Neuronal stem cell (in vitro differentiated cells): ENCODE measurements around the gene APOB.

Experiments
- DNase-seq: peaks from one replicate; pipeline ENCODE4 v3.0.0-alpha.2; 2013; ENCODE audit warnings: low spot score
- H2AFZ ChIP-seq: one replicate; pipeline ENCODE4 v1.6.1; 2013; ENCODE audit warnings: mild to moderate bottlenecking, low read length, inconsistent platforms
- H2AK5ac ChIP-seq: 2 replicates; pipeline ENCODE4 v1.6.1; 2013; ENCODE audit warnings: low read depth, mild to moderate bottlenecking, inconsistent platforms, low read length, moderate library complexity, mixed read lengths
- H2BK120ac ChIP-seq: 2 replicates; pipeline ENCODE4 v1.6.1; 2013; ENCODE audit warnings: low read depth, mild to moderate bottlenecking, inconsistent platforms, low read length, moderate library complexity, mixed read lengths
- H2BK12ac ChIP-seq: one replicate; pipeline ENCODE4 v1.6.1; 2013; ENCODE audit warnings: low read length, inconsistent platforms
- H2BK15ac ChIP-seq: 2 replicates; pipeline ENCODE4 v1.6.1; 2013; ENCODE audit warnings: mild to moderate bottlenecking, low read length, inconsistent platforms, mixed read lengths
- H2BK5ac ChIP-seq: one replicate; pipeline ENCODE4 v1.6.1; 2013; ENCODE audit warnings: inconsistent platforms, mild to moderate bottlenecking, low read length, moderate library complexity
- H3K14ac ChIP-seq: one replicate; pipeline ENCODE4 v1.6.1; 2013; ENCODE audit warnings: low read length, inconsistent platforms
- H3K18ac ChIP-seq: 2 replicates; pipeline ENCODE4 v1.6.1; 2013; ENCODE audit warnings: low read length, inconsistent platforms
- H3K23ac ChIP-seq: 2 replicates; pipeline ENCODE4 v1.6.1; 2013; ENCODE audit warnings: low read depth, mild to moderate bottlenecking, mixed read lengths, low read length, inconsistent platforms; ENCODE audit not compliant: poor library complexity
- H3K27ac ChIP-seq: replicated peaks from 3 replicates; pipeline ENCODE4 v1.5.1; 2013; ENCODE audit warnings: low read length, inconsistent platforms
- H3K27me3 ChIP-seq, 3 experiments: 2 replicates each; pipeline ENCODE4 v1.6.1; 2013; ENCODE audit warnings: low read length in 3 of 3, mild to moderate bottlenecking in 2 of 3, inconsistent platforms in 1 of 3, low read depth in 1 of 3, mixed read lengths in 1 of 3, moderate library complexity in 1 of 3; ENCODE audit not compliant: control insufficient read depth in 3 of 3, insufficient read depth in 3 of 3
- H3K36me3 ChIP-seq, 2 donors: replicated peaks in 1 of 2; 2 replicates each; pipeline ENCODE4 v1.6.1; 2013; ENCODE audit warnings: low read length in 2 of 2; ENCODE audit not compliant: control insufficient read depth in 2 of 2, insufficient read depth in 2 of 2
- H3K4ac ChIP-seq: 2 replicates; pipeline ENCODE4 v1.6.1; 2013; ENCODE audit warnings: inconsistent platforms, mild to moderate bottlenecking, low read length, moderate library complexity
- H3K4me1 ChIP-seq, 2 donors: 1 replicate in 1 of 2; 2 replicates in 1 of 2; pipeline ENCODE4 v1.6.1; 2013; ENCODE audit warnings: low read length in 2 of 2, low read depth in 1 of 2; ENCODE audit not compliant: control insufficient read depth in 2 of 2, insufficient read depth in 1 of 2
- H3K4me2 ChIP-seq: one replicate; pipeline ENCODE4 v1.6.1; 2013; ENCODE audit warnings: mild to moderate bottlenecking, low read length, inconsistent platforms; ENCODE audit not compliant: insufficient read depth, poor library complexity, severe bottlenecking
- H3K4me3 ChIP-seq, 2 donors: 2 replicates each; pipeline ENCODE4 v1.5.1; 2013; ENCODE audit warnings: low read length in 2 of 2, mild to moderate bottlenecking in 2 of 2, inconsistent platforms in 1 of 2, moderate library complexity in 1 of 2
- H3K79me1 ChIP-seq: one replicate; pipeline ENCODE4 v1.6.1; 2013; ENCODE audit warnings: low read depth, mild to moderate bottlenecking, inconsistent platforms, low read length, moderate library complexity
- H3K9ac ChIP-seq: one replicate; pipeline ENCODE4 v1.6.1; 2013; ENCODE audit warnings: mild to moderate bottlenecking, low read depth, low read length, inconsistent platforms; ENCODE audit not compliant: poor library complexity
- H3K9me3 ChIP-seq, 2 donors: replicated peaks in 1 of 2; 2 replicates each; pipeline versions ENCODE3 to v1.6.1; 2013; ENCODE audit warnings: low read length in 2 of 2, mild to moderate bottlenecking in 2 of 2, inconsistent platforms in 1 of 2, low read depth in 1 of 2, mixed read lengths in 1 of 2, moderate library complexity in 1 of 2; ENCODE audit not compliant: control insufficient read depth in 2 of 2, insufficient read depth in 1 of 2
- H4K8ac ChIP-seq: one replicate; pipeline ENCODE4 v1.6.1; 2013; ENCODE audit warnings: low read depth, mild to moderate bottlenecking, inconsistent platforms, low read length, moderate library complexity
- H4K91ac ChIP-seq: one replicate; pipeline ENCODE4 v1.6.1; 2013; ENCODE audit warnings: low read length, low read depth, mild to moderate bottlenecking, inconsistent platforms; ENCODE audit not compliant: poor library complexity
- WGBS, 2 donors: extraction: QIAGEN DNeasy Blood & Tissue Kit; methylation state at CpG; one replicate each; pipeline ENCODE4 v1.1.7; 2013; ENCODE audit warnings: missing lambda C conversion rate in 2 of 2, mixed read lengths in 1 of 2; ENCODE audit not compliant: insufficient read length in 2 of 2, insufficient replicate concordance in 1 of 2; ENCODE audit errors: extremely low coverage in 2 of 2; 5-methylcytosine and 5-hydroxymethylcytosine counted together

The APOB gene

DNA sequence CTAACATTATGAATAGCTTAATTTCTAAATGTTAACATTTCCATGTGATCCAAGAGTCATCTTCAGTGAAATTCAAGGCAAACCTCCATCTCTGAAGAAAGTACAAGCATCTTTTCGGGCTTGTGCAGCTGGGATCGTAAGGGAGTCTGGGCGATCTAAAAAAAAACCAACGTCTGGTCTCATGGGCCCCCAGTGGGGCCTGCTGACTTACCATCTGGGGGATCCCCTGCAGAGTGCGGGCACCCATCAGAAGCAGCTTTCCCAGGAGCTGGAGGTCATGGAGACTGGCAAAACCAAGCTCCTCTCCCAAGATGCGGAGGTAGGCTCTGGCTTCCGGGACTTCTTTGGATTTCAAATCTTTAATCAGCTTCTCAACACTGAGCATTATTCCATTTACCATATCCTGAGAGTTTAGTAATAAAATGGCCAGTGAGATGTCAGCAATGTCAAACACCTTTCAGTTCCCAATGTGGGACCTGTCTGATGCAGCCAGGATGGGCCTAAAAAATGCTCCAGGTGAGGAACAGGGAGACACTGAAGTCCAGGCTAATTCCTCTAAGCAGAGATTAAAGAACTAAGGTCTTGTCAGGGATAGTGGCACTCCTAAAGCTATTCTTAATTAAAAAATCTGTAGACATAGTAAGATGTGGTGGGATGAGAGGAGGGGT is 19.0 kb downstream of the APOB start:
- Histone ChIP-seq H3K79me1 (no peaks in the 10 kb centered on the region), H4K91ac (no peak overlapping the region), H3K27ac (no peak overlapping the region), H3K4me3 (no peak overlapping the region), H2AFZ (no peak overlapping the region), H2BK12ac (no peak overlapping the region), H4K8ac (no peak overlapping the region), H2BK120ac (no peak overlapping the region), H3K27me3 (no peaks in the 10 kb centered on the region), H3K4me2 (no peak overlapping the region), H3K4me1 (no peaks in the 10 kb centered on the region), H2BK15ac (no peak overlapping the region), H3K9me3 (no peaks in the 10 kb centered on the region), H2BK5ac (no peak overlapping the region), H3K14ac (no peak overlapping the region), H3K36me3 (no peaks in the 10 kb centered on the region), H3K4ac (no peak overlapping the region), H2AK5ac (no peak overlapping the region), H3K18ac (no peak overlapping the region), H3K9ac (no peak overlapping the region), H3K23ac (no peak overlapping the region)
- no peak for DNase-seq
- WGBS, 2 donors = no CpG with 5 or more reads among the region's 7 CpGs

GRCh38 chr2:21024198-21024597 is 19.7 kb downstream of the APOB start:
- H3K4me3 ChIP-seq = no peak overlapping the region
- no peak overlapping the region for H4K91ac ChIP-seq
- no peaks in the 10 kb centered on the region for H3K27me3 ChIP-seq
- H3K18ac ChIP-seq = no peak overlapping the region
- DNase-seq = no peak
- H3K4me1 ChIP-seq = no peaks in the 10 kb centered on the region
- H3K36me3 ChIP-seq = no peaks in the 10 kb centered on the region
- H2BK15ac ChIP-seq = no peak overlapping the region
- H2AFZ ChIP-seq = no peak overlapping the region
- no peak overlapping the region for H3K23ac ChIP-seq
- WGBS, 2 donors = no CpG with 5 or more reads among the region's 5 CpGs
- no peaks in the 10 kb centered on the region for H3K9me3 ChIP-seq
- H3K79me1 ChIP-seq = no peaks in the 10 kb centered on the region
- no peak overlapping the region for H2BK12ac ChIP-seq
- H2BK120ac ChIP-seq = no peak overlapping the region
- no peak overlapping the region for H3K14ac ChIP-seq
- no peak overlapping the region for H4K8ac ChIP-seq
- no peak overlapping the region for H3K27ac ChIP-seq
- no peak overlapping the region for H2AK5ac ChIP-seq
- H3K4me2 ChIP-seq = no peak overlapping the region
- no peak overlapping the region for H3K9ac ChIP-seq
- no peak overlapping the region for H3K4ac ChIP-seq
- H2BK5ac ChIP-seq = no peak overlapping the region

- Histone ChIP-seq H2AFZ (no peak overlapping the region), H3K4ac (no peak overlapping the region), H3K9ac (no peak overlapping the region), H3K27ac (no peak overlapping the region), H3K14ac (no peak overlapping the region), H4K91ac (no peak overlapping the region), H3K18ac (no peak overlapping the region), H2BK5ac (no peak overlapping the region), H3K27me3 (no peaks in the 10 kb centered on the region), H2BK15ac (no peak overlapping the region), H2BK120ac (no peak overlapping the region), H3K4me3 (no peak overlapping the region), H3K23ac (no peak overlapping the region), H2BK12ac (no peak overlapping the region), H3K4me1 (no peaks in the 10 kb centered on the region), H4K8ac (no peak overlapping the region), H3K79me1 (no peaks in the 10 kb centered on the region), H3K36me3 (no peaks in the 10 kb centered on the region), H2AK5ac (no peak overlapping the region), H3K9me3 (no peaks in the 10 kb centered on the region), H3K4me2 (no peak overlapping the region)
- WGBS, 2 donors = no CpG with 5 or more reads among the region's 4 CpGs
- DNase-seq = no peak
Measured at GRCh38 chr2:21023419-21024181, 20.3 kb downstream of the APOB start.

- no peak overlapping the region for H4K8ac ChIP-seq
- no peak overlapping the region for H3K14ac ChIP-seq
- H3K27me3 ChIP-seq = no peaks in the 10 kb centered on the region
- H3K4me2 ChIP-seq = no peak overlapping the region
- no CpG with 5 or more reads among the region's 8 CpGs for WGBS, 2 donors
- no peak overlapping the region for H2AK5ac ChIP-seq
- H2BK15ac ChIP-seq = no peak overlapping the region
- no peak overlapping the region for H2BK12ac ChIP-seq
- H3K4ac ChIP-seq = no peak overlapping the region
- no peak overlapping the region for H3K27ac ChIP-seq
- no peak overlapping the region for H4K91ac ChIP-seq
- H3K4me3 ChIP-seq = no peak overlapping the region
- no peak for DNase-seq
- H3K18ac ChIP-seq = no peak overlapping the region
- H2BK120ac ChIP-seq = no peak overlapping the region
- no peaks in the 10 kb centered on the region for H3K79me1 ChIP-seq
- H3K4me1 ChIP-seq = no peaks in the 10 kb centered on the region
- H3K9me3 ChIP-seq = no peaks in the 10 kb centered on the region
- no peak overlapping the region for H2BK5ac ChIP-seq
- H2AFZ ChIP-seq = no peak overlapping the region
- no peaks in the 10 kb centered on the region for H3K36me3 ChIP-seq
- no peak overlapping the region for H3K23ac ChIP-seq
- H3K9ac ChIP-seq = no peak overlapping the region
Measured at GRCh38 chr2:21022792-21023367, 21.0 kb downstream of the APOB start.
